HFF-Myc (cell line): ENCODE results near the gene CCL7.

Experiments used
- DNase-seq: peaks from one replicate; pipeline ENCODE4 v3.0.0-alpha.2; 2011; ENCODE audit warnings: low read depth; ENCODE audit errors: extremely low read depth
- H3K4me3 ChIP-seq: replicated peaks from 2 replicates; pipeline ENCODE4 v1.5.1; 2011; ENCODE audit warnings: low read depth, mild to moderate bottlenecking, control low read depth, low read length
- CTCF ChIP-seq: IDR thresholded peaks from 2 replicates; pipeline ENCODE4 v1.5.1; 2012; ENCODE audit warnings: mild to moderate bottlenecking, low read depth, low read length, control low read depth; ENCODE audit errors: missing control alignments

CCL7 gene

GRCh38 chr17:34252444-34253138 lies 17.4 kb upstream of the CCL7 start:
- no peak for DNase-seq
- TF ChIP-seq CTCF, result no peak
- no peak overlapping the region for H3K4me3 ChIP-seq

DNA sequence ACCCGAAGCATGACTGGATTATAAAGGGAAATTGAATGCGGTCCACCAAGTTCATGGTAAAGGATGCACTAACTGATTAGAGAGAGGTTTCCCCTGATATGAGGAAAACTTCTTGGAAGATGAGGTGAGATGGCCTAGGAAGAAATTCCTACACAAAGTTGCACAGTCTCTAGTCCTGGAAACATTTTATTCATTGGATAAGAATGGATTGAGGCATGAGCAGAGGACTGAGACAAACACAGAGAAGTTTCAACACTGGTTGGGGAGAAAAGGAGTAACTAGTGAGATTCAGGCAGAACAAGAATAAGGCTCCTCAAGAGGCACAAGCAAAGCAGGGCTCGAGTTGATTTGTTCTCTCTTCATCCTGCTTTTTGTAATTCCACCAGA lies 16.9 kb upstream of the CCL7 start:
- H3K4me3 ChIP-seq, result no peak overlapping the region
- TF ChIP-seq CTCF, result no peak
- DNase-seq, result no peak

DNA sequence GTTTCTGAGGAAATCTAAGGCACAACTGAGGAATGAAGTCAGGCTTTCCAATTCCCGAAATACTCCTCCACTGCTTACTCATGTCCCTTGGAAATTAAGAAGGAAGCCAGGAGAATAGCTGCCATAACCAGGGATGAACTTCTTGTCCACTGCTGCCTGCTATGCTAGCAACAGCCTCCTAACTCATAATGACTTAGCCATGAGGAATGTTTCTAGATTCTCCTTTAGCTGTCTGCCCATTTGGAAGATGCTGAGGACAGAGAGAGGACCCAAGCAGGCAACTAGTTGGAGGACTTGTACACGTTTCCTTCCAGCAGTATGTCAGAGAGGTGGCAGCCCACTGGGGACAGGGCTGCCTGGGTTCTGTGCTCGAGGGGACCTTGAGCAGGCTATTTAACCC lies 15.9 kb upstream of the CCL7 start:
- no peak for DNase-seq
- peak overlapping the region; percentile 66; the same call in 1 of the 2 replicates for H3K4me3 ChIP-seq
- TF ChIP-seq CTCF, result no peak

DNA sequence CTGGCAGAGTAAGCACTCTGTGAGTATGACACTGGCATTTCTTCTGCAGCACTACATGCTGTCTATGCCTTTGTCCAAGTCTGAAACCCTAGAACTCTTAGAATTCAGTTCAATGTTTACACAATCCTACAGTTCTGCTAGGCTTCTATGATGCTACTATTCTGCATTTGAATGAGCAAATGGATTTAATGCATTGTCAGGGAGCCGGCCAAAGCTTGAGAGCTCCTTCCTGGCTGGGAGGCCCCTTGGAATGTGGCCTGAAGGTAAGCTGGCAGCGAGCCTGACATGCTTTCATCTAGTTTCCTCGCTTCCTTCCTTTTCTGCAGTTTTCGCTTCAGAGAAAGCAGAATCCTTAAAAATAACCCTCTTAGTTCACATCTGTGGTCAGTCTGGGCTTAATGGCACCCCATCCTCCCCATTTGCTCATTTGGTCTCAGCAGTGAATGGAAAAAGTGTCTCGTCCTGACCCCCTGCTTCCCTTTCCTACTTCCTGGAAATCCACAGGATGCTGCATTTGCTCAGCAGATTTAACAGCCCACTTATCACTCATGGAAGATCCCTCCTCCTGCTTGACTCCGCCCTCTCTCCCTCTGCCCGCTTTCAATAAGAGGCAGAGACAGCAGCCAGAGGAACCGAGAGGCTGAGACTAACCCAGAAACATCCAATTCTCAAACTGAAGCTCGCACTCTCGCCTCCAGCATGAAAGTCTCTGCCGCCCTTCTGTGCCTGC lies 15.2 kb upstream of the CCL7 start, which contains the start of gene CCL2:
CCL2 (plus strand) TSS at position 635 of the 730 bp plus-strand sequence; CDS start at position 700, 65 bp downstream.
- peak within 1 kb of the TSS; percentile 66 for H3K4me3 ChIP-seq
- DNase-seq, result peak; percentile 91
- no peak for TF ChIP-seq CTCF

DNA sequence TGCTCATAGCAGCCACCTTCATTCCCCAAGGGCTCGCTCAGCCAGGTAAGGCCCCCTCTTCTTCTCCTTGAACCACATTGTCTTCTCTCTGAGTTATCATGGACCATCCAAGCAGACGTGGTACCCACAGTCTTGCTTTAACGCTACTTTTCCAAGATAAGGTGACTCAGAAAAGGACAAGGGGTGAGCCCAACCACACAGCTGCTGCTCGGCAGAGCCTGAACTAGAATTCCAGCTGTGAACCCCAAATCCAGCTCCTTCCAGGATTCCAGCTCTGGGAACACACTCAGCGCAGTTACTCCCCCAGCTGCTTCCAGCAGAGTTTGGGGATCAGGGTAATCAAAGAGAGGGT lies 14.7 kb upstream of the CCL7 start:
- DNase-seq, result no peak
- TF ChIP-seq CTCF, result no peak
- H3K4me3 ChIP-seq, result peak overlapping the region; percentile 66

DNA sequence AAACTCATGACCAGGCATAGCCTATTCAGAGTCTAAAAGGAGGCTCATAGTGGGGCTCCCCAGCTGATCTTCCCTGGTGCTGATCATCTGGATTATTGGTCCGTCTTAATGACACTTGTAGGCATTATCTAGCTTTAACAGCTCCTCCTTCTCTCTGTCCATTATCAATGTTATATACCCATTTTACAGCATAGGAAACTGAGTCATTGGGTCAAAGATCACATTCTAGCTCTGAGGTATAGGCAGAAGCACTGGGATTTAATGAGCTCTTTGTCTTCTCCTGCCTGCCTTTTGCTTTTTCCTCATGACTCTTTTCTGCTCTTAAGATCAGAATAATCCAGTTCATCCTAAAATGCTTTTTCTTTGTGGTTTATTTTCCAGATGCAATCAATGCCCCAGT lies 14.2 kb upstream of the CCL7 start:
- DNase-seq, result no peak
- H3K4me3 ChIP-seq, result peak overlapping the region; percentile 66
- TF ChIP-seq CTCF, result no peak
